DOHH2 (cell line): Measurements from ENCODE around the gene OBSCN.

Experiments used
- CTCF ChIP-seq: fragments of 200-600 bp; sonication (generic); IDR thresholded peaks from one replicate; pipeline ENCODE4 v1.5.1; 2014; ENCODE audit warnings: antibody characterized with exemption, mild to moderate bottlenecking, low read depth, low read length; ENCODE audit not compliant: poor library complexity, severe bottlenecking
- EZH2phosphoT487 ChIP-seq: fragments of 200-600 bp; sonication (generic); IDR thresholded peaks from 2 replicates; pipeline ENCODE4 v1.6.1; 2017; ENCODE audit warnings: borderline replicate concordance, mild to moderate bottlenecking, antibody characterized with exemption, low read length, moderate library complexity, mixed read lengths

GRCh38 chr1:228372183-228373003 is 164.5 kb downstream of the OBSCN start:
- no peak for TF ChIP-seq CTCF
- TF ChIP-seq EZH2phosphoT487: no peak
